ENCODE data around the gene BLM. TPM values are rescaled to one million over a fixed set of nuclear protein-coding genes. Genes with fewer than 3 reads are reported as not detected.

BLM gene
- total RNA-seq, 1 donor from 2014 or later = 26.2 TPM

DNA sequence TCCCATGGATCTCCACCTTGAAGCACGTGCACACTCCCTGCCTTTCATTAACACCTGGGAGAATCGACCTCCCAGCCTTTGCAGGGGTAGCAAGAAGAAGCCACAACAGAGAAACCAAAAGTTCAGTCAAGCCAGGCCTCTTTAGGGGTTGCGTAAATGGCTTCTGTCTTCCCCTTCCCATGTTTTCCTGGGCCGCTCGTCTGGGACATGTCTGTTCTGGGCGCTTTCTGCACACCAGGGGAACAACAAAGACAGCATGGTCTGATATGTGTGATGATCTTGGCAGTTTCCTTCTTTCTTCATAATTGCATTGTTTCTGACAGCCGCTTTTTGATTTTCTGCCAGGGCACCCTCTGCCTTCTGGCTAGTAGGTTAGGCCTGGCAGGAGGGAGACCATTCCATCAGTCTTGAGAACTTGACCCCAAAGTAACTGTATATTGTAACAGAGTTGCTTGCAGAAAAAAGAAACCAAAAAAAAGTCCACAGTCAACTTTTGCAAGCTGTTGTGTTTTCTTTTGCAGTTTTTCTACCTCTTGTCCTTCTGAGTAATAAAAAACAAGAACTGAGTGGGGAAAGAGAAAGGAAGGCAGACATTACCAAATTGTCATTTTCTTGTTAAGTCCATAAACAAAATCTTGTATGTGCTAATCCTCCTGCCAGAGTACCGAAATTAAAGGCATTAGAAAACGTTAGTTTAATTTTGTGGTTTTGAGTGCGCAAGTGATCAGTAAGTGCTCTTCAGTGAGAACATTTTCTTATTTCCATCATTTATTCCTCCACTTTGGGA, 95.2 kb downstream of the BLM start:
- no peaks in the 10 kb centered on the region for H3K27me3 ChIP-seq (ENCODE audit: low read depth)
- H3K36me3 ChIP-seq = no peaks in the 10 kb centered on the region
- no peak overlapping the region for H3K4me3 ChIP-seq
- TF ChIP-seq, protein P1, sequence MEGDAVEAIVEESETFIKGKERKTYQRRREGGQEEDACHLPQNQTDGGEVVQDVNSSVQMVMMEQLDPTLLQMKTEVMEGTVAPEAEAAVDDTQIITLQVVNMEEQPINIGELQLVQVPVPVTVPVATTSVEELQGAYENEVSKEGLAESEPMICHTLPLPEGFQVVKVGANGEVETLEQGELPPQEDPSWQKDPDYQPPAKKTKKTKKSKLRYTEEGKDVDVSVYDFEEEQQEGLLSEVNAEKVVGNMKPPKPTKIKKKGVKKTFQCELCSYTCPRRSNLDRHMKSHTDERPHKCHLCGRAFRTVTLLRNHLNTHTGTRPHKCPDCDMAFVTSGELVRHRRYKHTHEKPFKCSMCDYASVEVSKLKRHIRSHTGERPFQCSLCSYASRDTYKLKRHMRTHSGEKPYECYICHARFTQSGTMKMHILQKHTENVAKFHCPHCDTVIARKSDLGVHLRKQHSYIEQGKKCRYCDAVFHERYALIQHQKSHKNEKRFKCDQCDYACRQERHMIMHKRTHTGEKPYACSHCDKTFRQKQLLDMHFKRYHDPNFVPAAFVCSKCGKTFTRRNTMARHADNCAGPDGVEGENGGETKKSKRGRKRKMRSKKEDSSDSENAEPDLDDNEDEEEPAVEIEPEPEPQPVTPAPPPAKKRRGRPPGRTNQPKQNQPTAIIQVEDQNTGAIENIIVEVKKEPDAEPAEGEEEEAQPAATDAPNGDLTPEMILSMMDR (IDR thresholded peaks at IDR 0.05; ENCODE audit: borderline replicate concordance) = no peak
- no peak for DNase-seq
- H3K27ac ChIP-seq (replicated peaks) = no peak overlapping the region
- H3K4me1 ChIP-seq = peaks cover 4% of the 10 kb centered on the region
- no peaks in the 10 kb centered on the region for H3K9me3 ChIP-seq (replicated peaks)
- intact Hi-C loops (cut with micrococcal nuclease) = loop anchor here (10.0 kb wide), 1 partner anchor 62 kb away; no protein-coding TSS in a partner anchor

DNA sequence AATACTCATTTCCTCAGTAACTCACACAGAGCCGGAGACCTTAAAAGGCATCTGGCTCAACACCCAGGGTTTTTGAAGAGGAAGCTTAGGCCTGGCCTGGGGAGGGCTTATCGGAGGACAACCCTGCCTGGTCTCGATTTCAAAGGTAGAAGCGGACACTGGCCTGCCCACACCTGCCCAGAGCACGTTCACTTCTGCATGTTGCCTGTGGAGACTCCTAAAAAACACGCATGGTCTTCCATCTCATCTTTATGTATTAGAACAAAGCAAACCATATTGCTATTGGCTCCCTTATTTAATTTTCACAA, 95.8 kb downstream of the BLM start:
- TF ChIP-seq, protein P1 (IDR thresholded peaks at IDR 0.05; ENCODE audit: borderline replicate concordance) = no peak
- H3K36me3 ChIP-seq = no peaks in the 10 kb centered on the region
- DNase-seq = no peak
- no peak overlapping the region for H3K27ac ChIP-seq (replicated peaks)
- H3K4me3 ChIP-seq = no peak overlapping the region
- intact Hi-C loops (cut with micrococcal nuclease) = loop anchor here (10.0 kb wide), 1 partner anchor 62 kb away; no protein-coding TSS in a partner anchor
- no peaks in the 10 kb centered on the region for H3K9me3 ChIP-seq (replicated peaks)
- no peaks in the 10 kb centered on the region for H3K27me3 ChIP-seq (ENCODE audit: low read depth)
- peaks cover 4% of the 10 kb centered on the region for H3K4me1 ChIP-seq

DNA sequence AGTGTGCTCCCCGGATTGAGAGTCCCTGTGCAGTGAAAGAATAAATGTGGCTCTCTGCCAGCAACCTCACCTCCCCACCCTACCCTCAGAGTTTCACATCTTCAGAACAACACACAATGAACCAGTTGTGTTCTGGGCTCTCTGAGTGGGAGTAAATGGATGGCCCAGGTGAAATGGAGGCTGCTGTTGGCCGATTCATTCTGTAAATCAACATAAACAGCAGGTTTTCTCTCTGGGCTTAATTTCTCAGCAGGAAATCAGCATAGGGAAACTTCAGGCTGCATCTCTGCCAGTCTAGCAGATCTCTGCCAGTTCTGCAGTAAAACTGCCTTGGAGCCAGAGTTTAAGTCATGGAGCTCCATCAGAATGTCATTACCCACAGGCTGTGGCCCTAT, 96.6 kb downstream of the BLM start:
- no peak for DNase-seq
- TF ChIP-seq, protein P1 (IDR thresholded peaks at IDR 0.05; ENCODE audit: borderline replicate concordance) = no peak
- H3K27me3 ChIP-seq (ENCODE audit: low read depth) = no peaks in the 10 kb centered on the region
- no peak overlapping the region for H3K4me3 ChIP-seq
- no peaks in the 10 kb centered on the region for H3K36me3 ChIP-seq
- H3K9me3 ChIP-seq (replicated peaks) = no peaks in the 10 kb centered on the region
- intact Hi-C loops (cut with micrococcal nuclease) = loop anchor here (10.0 kb wide), 1 partner anchor 61 kb away; no protein-coding TSS in a partner anchor
- H3K27ac ChIP-seq (replicated peaks) = no peak overlapping the region
- peaks cover 10% of the 10 kb centered on the region for H3K4me1 ChIP-seq

DNA sequence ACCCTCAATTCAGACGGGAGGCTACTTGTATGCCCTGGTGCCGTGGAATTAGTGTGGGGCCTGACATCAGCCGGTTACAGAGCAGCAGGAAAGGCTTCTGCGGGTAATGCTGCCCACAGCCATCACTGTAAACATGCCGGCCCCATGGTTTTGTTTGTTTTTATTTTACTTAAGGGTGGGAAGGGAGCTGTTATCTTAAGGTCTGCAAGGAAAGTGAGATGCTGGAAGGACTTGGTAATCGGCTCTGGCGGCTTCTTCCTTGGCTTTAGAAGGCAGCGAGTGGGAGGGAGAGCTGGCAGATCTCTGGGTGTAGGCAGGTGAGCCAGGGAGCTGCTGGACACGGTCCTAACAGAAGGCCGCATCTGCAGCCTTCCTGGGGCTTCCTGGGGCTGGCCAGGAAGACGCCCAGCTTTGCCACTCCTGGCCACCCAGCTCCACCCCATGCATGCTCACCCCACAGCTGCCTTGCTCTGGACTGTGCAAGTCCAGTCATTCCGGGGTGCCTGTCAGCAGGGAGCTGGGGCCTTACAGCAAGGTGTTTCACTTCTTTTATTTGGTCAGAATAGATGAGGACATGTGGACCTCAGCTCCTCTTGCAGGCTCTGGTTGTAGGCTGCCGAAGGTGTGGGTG, 97.2 kb downstream of the BLM start:
- intact Hi-C loops (cut with micrococcal nuclease) = loop anchor here (10.0 kb wide), 1 partner anchor 60 kb away; no protein-coding TSS in a partner anchor
- H3K27me3 ChIP-seq (ENCODE audit: low read depth) = no peaks in the 10 kb centered on the region
- peaks cover 15% of the 10 kb centered on the region for H3K4me1 ChIP-seq
- no peaks in the 10 kb centered on the region for H3K36me3 ChIP-seq
- DNase-seq = no peak
- H3K9me3 ChIP-seq (replicated peaks) = no peaks in the 10 kb centered on the region
- TF ChIP-seq, protein P1 (IDR thresholded peaks at IDR 0.05; ENCODE audit: borderline replicate concordance) = no peak
- no peak overlapping the region for H3K4me3 ChIP-seq
- no peak overlapping the region for H3K27ac ChIP-seq (replicated peaks)

DNA sequence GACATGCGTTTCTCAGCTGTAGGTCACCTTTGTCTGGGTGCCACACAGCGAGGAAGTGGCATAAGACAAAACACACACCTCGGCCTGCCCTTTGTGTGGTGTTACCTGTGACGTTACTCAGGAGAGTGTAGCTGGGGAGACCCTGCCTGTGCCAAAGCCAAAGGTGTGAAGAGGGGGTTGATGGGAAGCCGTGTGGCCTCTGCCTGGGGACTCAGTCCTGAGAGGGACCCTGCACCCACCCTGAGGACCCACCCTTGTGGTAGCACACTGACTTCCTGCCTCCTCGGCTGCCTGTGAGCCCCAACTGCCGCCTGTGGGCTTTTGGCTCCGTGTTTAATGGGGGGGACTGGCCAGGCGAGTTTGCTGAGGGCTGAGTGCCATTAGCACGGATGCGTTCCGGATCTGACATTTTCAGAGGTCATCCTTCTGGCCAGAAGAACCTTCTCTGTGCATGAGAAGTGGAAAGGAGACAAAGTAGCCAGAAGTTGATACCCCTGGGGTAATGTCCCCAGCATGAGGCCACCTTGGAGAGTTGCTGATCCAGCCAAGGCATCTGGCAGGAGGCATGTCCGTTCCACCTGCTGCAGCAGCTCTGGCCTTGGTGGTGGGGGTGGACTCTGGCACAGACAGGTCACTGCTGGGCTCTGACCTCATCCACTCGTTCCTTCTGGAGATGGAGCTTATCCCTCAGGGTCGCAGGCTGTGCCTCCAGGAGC, 99.4 kb downstream of the BLM start:
- H3K27ac ChIP-seq (replicated peaks) = no peak overlapping the region
- no peak overlapping the region for H3K4me3 ChIP-seq
- TF ChIP-seq, protein P1 (IDR thresholded peaks at IDR 0.05; ENCODE audit: borderline replicate concordance) = no peak
- peaks cover 21% of the 10 kb centered on the region for H3K4me1 ChIP-seq
- H3K36me3 ChIP-seq = no peaks in the 10 kb centered on the region
- H3K9me3 ChIP-seq (replicated peaks) = no peaks in the 10 kb centered on the region
- no peaks in the 10 kb centered on the region for H3K27me3 ChIP-seq (ENCODE audit: low read depth)
- intact Hi-C loops (cut with micrococcal nuclease) = loop anchor here (10.0 kb wide), 1 partner anchor 58 kb away; no protein-coding TSS in a partner anchor
- no peak for DNase-seq

All from left ventricle myocardium inferior (tissue), 1 donor.